Duodenal mucosa (tissue), 2 donors: Measurements from ENCODE around the gene ERCC2.
"Not testable (repeated sequence)": the region's sequence is repeated elsewhere in the genome, so short reads cannot be mapped to it uniquely, and the experiment has no call there.

Experiments used
- H3K27ac ChIP-seq: one replicate; pipeline ENCODE4 v1.7.0; 2013; ENCODE audit warnings: low read depth, low read length
- H3K27me3 ChIP-seq, 2 donors: one replicate each; pipeline ENCODE4 v1.7.0; 2013; ENCODE audit warnings: low read length in 2 of 2, control low read depth in 1 of 2; ENCODE audit not compliant: insufficient read depth in 2 of 2, control insufficient read depth in 1 of 2
- H3K36me3 ChIP-seq, 2 donors: one replicate each; pipeline ENCODE4 v1.7.0; 2013; ENCODE audit warnings: low read length in 2 of 2, control low read depth in 1 of 2; ENCODE audit not compliant: insufficient read depth in 2 of 2, control insufficient read depth in 1 of 2
- H3K4me1 ChIP-seq, 2 donors: one replicate each; pipeline ENCODE4 v1.7.0; 2013; ENCODE audit warnings: low read length in 2 of 2, control low read depth in 1 of 2; ENCODE audit not compliant: insufficient read depth in 2 of 2, control insufficient read depth in 1 of 2
- H3K4me3 ChIP-seq, 2 donors: one replicate each; pipeline ENCODE4 v1.7.0; 2013; ENCODE audit warnings: low read length in 2 of 2, low read depth in 1 of 2
- H3K9ac ChIP-seq, 2 donors: one replicate each; pipeline ENCODE4 v1.7.0; 2013; ENCODE audit warnings: low read length in 2 of 2, low read depth in 1 of 2
- H3K9me3 ChIP-seq, 2 donors: one replicate each; pipeline ENCODE4 v1.7.0; 2013; ENCODE audit warnings: low read length in 2 of 2, control low read depth in 1 of 2; ENCODE audit not compliant: control insufficient read depth in 1 of 2

The ERCC2 gene

GRCh38 chr19:45408121-45408520 is 37.7 kb upstream of the ERCC2 start:
- Histone ChIP-seq H3K27me3 (peaks cover 3 to 5% of the 10 kb centered on the region in 2 donors), H3K4me3 (no peak overlapping the region), H3K9me3 (no peaks in the 10 kb centered on the region), H3K4me1 (peaks cover 20 to 39% of the 10 kb centered on the region in 2 donors), H3K36me3 (peaks cover 0 to 3% of the 10 kb centered on the region in 2 donors), H3K9ac (no peak overlapping the region), H3K27ac (no peak overlapping the region)

GRCh38 chr19:45407585-45407984 is 37.2 kb upstream of the ERCC2 start:
- H3K36me3 ChIP-seq, H3K9ac ChIP-seq, H3K27ac ChIP-seq, H3K27me3 ChIP-seq, H3K9me3 ChIP-seq: not testable (repeated sequence)
- peaks cover 26 to 44% of the 10 kb centered on the region in 2 donors for H3K4me1 ChIP-seq
- peak overlapping the region in 1 of 2 donors; percentile 95 for H3K4me3 ChIP-seq

GRCh38 chr19:45407091-45407375 is 36.7 kb upstream of the ERCC2 start:
- Histone ChIP-seq H3K36me3 (no peaks in the 10 kb centered on the region), H3K9ac (peak overlapping the region; percentile 81 to 89), H3K4me1 (peaks cover 26 to 45% of the 10 kb centered on the region in 2 donors), H3K4me3 (peak overlapping the region; percentile 83 to 95), H3K27ac (no peak overlapping the region), H3K9me3 (no peaks in the 10 kb centered on the region), H3K27me3 (peaks cover 3 to 5% of the 10 kb centered on the region in 2 donors)

DNA sequence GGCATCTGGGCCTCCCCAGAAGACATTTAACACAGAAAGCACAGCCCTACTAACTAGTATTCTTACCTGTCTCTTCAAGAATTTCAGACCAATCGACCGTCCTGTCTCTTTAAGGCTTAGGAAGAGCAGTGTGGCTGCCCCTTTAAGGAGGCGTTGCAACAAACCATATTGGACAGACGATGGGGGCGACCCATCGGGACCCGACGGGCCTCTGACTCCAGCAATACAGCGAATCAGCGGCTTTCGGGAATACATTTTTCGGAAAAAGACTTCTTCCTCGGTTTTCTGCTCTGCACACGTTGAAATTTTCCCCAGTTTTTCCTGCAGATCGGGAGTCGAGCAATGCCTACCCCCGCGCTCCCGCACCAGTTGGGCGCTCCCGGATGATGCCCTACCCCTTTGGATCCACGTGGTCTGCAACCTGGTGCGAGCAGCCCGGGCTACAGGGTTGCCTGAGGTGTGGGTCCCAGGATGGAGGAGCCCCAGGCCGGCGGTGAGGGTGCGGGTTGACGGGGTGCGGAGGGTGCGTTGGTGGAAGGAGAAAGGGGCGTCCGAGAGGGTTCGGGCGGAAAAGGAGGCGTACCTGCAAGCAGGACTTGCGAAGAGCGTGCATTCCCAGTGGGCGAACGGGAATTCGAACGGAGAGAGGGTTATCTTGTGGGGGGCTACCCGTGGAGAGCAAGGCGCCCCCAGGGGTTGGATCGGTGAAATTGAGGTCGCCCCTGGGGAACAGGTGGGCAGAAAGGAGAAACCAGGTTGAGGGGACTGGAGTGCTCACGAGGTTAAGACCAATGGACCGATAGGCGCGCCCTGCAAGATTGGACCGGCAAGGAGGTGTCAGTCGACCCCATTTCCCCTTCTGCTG is 36.1 kb upstream of the ERCC2 start, which contains the start of gene POLR1G:
Gene POLR1G (plus strand): TSS at position 419 of the 865 bp plus-strand sequence. CDS start 53 bp downstream, at position 472.
- H3K36me3 ChIP-seq = no peaks in the 10 kb centered on the region

GRCh38 chr19:45405435-45406225 is 35.3 kb upstream of the ERCC2 start:
- H3K4me1 ChIP-seq = peaks cover 26 to 45% of the 10 kb centered on the region in 2 donors
- peak overlapping the region; percentile 82 for H3K27ac ChIP-seq
- H3K4me3 ChIP-seq = peak overlapping the region; percentile 83 to 95
- H3K9me3 ChIP-seq = no peaks in the 10 kb centered on the region
- H3K9ac ChIP-seq = peak overlapping the region; percentile 81 to 89
- H3K27me3 ChIP-seq = peaks cover 3 to 5% of the 10 kb centered on the region in 2 donors
- no peaks in the 10 kb centered on the region for H3K36me3 ChIP-seq

More for the DNA sequence above, 36.1 kb upstream of the ERCC2 start, which contains the start of gene POLR1G:
- peak within 1 kb of the TSS; percentile 83 to 95 for H3K4me3 ChIP-seq
- H3K4me1 ChIP-seq = peaks cover 26 to 45% of the 10 kb centered on the region in 2 donors
- H3K9ac ChIP-seq = peak within 1 kb of the TSS; percentile 81 to 89
- peaks cover 3 to 5% of the 10 kb centered on the region in 2 donors for H3K27me3 ChIP-seq
- peak within 1 kb of the TSS; percentile 82 for H3K27ac ChIP-seq
- H3K9me3 ChIP-seq = no peaks in the 10 kb centered on the region

DNA sequence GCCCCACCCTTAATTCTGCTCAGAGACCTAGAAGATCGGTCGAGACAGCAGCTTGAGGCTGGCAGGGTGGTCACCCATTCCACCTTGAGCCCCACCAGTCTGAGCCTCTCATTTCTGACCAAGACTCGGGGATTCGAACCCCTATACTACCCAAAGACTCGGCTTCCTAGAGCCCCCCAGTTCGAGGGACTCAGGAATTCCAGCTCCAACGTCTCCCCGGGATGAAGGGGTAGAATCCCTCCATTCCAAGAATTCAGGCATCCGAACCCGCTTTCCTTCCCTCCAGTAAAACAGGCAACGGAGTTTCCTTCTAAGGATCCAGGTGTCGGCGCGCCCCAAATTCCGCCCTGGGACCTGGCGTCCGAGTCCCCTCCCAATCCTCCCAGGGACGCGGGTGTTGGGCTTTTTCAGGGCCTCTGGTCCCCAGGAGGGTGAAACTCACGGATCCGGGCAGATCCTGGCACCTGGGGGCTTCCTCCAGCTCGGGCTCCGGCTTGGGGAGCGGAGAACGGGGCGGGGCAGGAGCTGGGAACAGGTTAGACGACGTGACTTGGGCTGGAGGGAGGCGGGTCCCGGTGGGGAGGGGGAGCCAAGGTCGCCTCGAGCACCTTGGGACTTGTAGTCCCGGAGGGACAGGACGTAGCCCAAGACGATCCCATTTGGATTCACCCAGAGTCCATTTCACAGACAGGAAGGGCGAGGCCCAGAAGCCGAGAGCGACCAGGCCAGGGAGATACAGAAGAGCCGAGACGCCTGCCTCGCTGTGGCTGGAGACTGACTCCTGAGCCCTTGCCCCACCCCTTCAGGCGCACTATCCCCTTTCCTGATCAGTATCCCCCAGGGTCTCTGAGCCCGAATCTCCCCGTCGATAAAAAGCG is 34.4 kb upstream of the ERCC2 start, which contains the start of gene PPP1R13L:
Gene PPP1R13L (minus strand): TSS at position 513 of the 878 bp plus-strand sequence. CDS start 6,751 bp downstream, outside the sequence.
- Histone ChIP-seq H3K9me3 (no peaks in the 10 kb centered on the region), H3K4me3 (peak within 1 kb of the TSS; percentile 83 to 95), H3K27me3 (peaks cover 3 to 5% of the 10 kb centered on the region in 2 donors), H3K36me3 (no peaks in the 10 kb centered on the region), H3K9ac (peak within 1 kb of the TSS; percentile 81 to 89), H3K4me1 (peaks cover 26 to 45% of the 10 kb centered on the region in 2 donors), H3K27ac (peak within 1 kb of the TSS; percentile 82)

GRCh38 chr19:45403781-45404556 is 33.6 kb upstream of the ERCC2 start:
- Histone ChIP-seq H3K4me1 (peaks cover 26 to 45% of the 10 kb centered on the region in 2 donors), H3K36me3 (no peaks in the 10 kb centered on the region), H3K9me3 (no peaks in the 10 kb centered on the region), H3K27me3 (peaks cover 3 to 5% of the 10 kb centered on the region in 2 donors), H3K9ac (peak overlapping the region; percentile 76 to 89), H3K4me3 (peak overlapping the region; percentile 83 to 95), H3K27ac (no peak overlapping the region)

DNA sequence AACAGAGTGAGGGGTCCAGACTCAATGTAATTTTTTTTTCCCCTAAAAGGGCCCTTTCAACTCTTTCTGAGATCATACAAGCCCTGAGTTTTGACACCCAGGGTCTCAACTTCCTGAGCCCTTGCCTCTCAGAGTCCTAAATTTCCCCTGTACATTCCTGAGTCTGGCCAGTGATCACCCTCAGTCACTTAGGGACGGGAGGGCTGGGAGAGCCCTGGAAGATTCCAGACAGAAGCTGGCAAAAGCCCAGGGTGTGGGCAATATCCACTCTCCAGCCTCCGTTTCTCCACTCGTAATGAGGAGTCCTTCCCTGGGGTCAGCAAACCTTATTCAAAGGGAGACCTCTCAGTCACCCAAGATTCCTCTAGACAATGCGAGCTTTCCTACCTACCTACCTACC is 32.9 kb upstream of the ERCC2 start:
- no peak overlapping the region for H3K4me3 ChIP-seq
- peaks cover 26 to 50% of the 10 kb centered on the region in 2 donors for H3K4me1 ChIP-seq
- H3K9ac ChIP-seq = no peak overlapping the region
- H3K27ac ChIP-seq = no peak overlapping the region
- peaks cover 3 to 5% of the 10 kb centered on the region in 2 donors for H3K27me3 ChIP-seq
- no peaks in the 10 kb centered on the region for H3K9me3 ChIP-seq
- no peaks in the 10 kb centered on the region for H3K36me3 ChIP-seq
